Omental fat pad (tissue), 4 donors: Measurements from ENCODE around the gene KLHDC4. TPM values are rescaled to one million over a fixed set of nuclear protein-coding genes. Genes with fewer than 3 reads are reported as not detected.

Source experiments
- ATAC-seq: fragments of 150-250 bp; one replicate; pipeline ENCODE4 v1.9.1; 2016; ENCODE audit warnings: mild to moderate bottlenecking, moderate library complexity; ENCODE audit not compliant: low FRiP score
- DNase-seq: peaks from one replicate; pipeline ENCODE4 v3.0.0-alpha.2; 2019; ENCODE audit warnings: low spot score
- total RNA-seq, 4 donors: library from RNA; depleted of rRNA; stranded (reverse); fragments of >200 nt; gene quantifications; one replicate each; pipeline ENCODE4 v1.1.0, GENCODE V29; 2016
- TF ChIP-seq, protein P1 (sequence below), 3 donors: fragments of 450-650 bp; IDR thresholded peaks; one replicate each; pipeline ENCODE4 v1.5.1; 2016 to 2017; ENCODE audit warnings: antibody characterized with exemption in 3 of 3, mild to moderate bottlenecking in 3 of 3, moderate library complexity in 2 of 3

Gene KLHDC4
- total RNA-seq, 4 donors from 2014 or later, result 21.7 to 53.8 (median 25.5) TPM

- ATAC-seq (no peak), DNase-seq (no peak)
- TF ChIP-seq, protein P1, sequence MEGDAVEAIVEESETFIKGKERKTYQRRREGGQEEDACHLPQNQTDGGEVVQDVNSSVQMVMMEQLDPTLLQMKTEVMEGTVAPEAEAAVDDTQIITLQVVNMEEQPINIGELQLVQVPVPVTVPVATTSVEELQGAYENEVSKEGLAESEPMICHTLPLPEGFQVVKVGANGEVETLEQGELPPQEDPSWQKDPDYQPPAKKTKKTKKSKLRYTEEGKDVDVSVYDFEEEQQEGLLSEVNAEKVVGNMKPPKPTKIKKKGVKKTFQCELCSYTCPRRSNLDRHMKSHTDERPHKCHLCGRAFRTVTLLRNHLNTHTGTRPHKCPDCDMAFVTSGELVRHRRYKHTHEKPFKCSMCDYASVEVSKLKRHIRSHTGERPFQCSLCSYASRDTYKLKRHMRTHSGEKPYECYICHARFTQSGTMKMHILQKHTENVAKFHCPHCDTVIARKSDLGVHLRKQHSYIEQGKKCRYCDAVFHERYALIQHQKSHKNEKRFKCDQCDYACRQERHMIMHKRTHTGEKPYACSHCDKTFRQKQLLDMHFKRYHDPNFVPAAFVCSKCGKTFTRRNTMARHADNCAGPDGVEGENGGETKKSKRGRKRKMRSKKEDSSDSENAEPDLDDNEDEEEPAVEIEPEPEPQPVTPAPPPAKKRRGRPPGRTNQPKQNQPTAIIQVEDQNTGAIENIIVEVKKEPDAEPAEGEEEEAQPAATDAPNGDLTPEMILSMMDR (IDR thresholded peaks at IDR 0.05), result no peak
Observed at GRCh38 chr16:87712184-87712762, 53.5 kb downstream of the KLHDC4 start.

GRCh38 chr16:87710887-87711286 lies 54.9 kb downstream of the KLHDC4 start:
- no peak for ATAC-seq
- TF ChIP-seq, protein P1 (IDR thresholded peaks at IDR 0.05), result no peak
- DNase-seq, result no peak

DNA sequence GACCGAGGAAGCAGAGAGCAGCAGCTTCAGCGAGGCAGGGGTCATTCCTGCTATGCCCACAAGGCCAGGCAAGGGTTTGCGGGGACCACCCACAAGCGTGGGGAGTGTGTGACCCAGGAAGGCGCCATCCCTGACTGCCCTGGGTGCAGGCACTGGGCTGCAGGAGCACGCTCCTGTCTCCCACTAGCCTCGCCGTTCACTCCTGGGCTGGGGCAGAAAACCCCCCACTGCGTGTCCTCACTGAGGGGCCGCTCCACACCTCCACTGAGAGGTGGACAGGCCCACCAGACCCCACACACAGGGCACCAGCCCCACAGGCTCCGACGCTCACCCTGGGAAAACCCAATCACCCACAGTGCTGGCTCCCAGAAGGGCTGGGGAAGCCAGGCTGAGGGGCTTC lies 56.1 kb downstream of the KLHDC4 start:
- no peak for ATAC-seq
- no peak for DNase-seq
- TF ChIP-seq, protein P1 (IDR thresholded peaks at IDR 0.05), result no peak

- DNase-seq, result no peak
- TF ChIP-seq, protein P1 (IDR thresholded peaks at IDR 0.05), result no peak
- ATAC-seq, result no peak
Observed at GRCh38 chr16:87708881-87709638, 56.7 kb downstream of the KLHDC4 start.

- ATAC-seq, result no peak
- TF ChIP-seq, protein P1 (IDR thresholded peaks at IDR 0.05), result no peak
Observed at GRCh38 chr16:87707714-87708580, 57.8 kb downstream of the KLHDC4 start.

DNA sequence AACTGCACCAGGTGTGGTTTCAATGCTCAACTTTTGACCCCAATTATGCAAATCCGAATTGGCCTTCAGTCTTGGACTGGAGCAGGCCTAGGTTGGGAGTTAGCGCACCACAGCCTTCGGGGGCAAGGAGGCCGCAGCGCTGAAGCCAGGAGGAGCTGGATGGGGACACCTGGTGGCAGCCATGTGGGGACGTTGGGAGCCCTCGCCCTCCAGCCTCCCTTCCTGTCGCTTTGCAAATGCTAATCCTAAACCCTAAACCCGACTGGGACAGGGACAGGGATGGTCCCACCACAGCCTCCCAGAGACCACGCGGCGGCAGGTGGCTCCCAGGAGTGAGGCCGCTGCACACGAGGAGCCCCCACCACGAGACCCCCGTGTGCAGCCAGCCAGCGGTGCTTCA lies 58.7 kb downstream of the KLHDC4 start:
- TF ChIP-seq, protein P1 (IDR thresholded peaks at IDR 0.05), result no peak
- DNase-seq, result no peak
- no peak for ATAC-seq

More at GRCh38 chr16:87707714-87708580, 57.8 kb downstream of the KLHDC4 start:
- no peak for DNase-seq
